Activated CD4-positive, alpha-beta memory T cell treated with anti-CD3 and anti-CD28 coated beads for 36 hours (primary cell): ENCODE measurements around the gene PI4KA. TPM values are rescaled to one million over a fixed set of nuclear protein-coding genes. Genes with fewer than 3 reads are reported as not detected.
"Not testable (repeated sequence)": the region's sequence is repeated elsewhere in the genome, so short reads cannot be mapped to it uniquely, and the experiment has no call there.

Source experiments
- CTCF ChIA-PET: fragments of 350-600 bp; sonication (Branson Sonifier 250); formaldehyde crosslinking; loops from one replicate; lab custom pipeline; 2021; ENCODE audit warnings: antibody characterized with exemption, inconsistent platforms; lab: Charles Lee
- POLR2A ChIA-PET: fragments of 350-600 bp; sonication (Branson Sonifier 250); formaldehyde crosslinking; loops from one replicate; lab custom pipeline; 2021; ENCODE audit warnings: antibody characterized with exemption; lab: Charles Lee
- DNase-seq: peaks from one replicate; pipeline ENCODE4 v3.0.0-alpha.2; 2020
- H3K27ac Mint-ChIP-seq: one replicate; pipeline ENCODE4 v1.8.0; 2021; ENCODE audit warnings: mixed read lengths
- H3K27me3 Mint-ChIP-seq: one replicate; pipeline ENCODE4 v1.8.0; 2021; ENCODE audit warnings: mixed read lengths
- H3K36me3 Mint-ChIP-seq: one replicate; pipeline ENCODE4 v1.8.0; 2021; ENCODE audit warnings: mixed read lengths
- H3K4me1 Mint-ChIP-seq: one replicate; pipeline ENCODE4 v1.8.0; 2021; ENCODE audit warnings: low read depth, mixed read lengths
- H3K4me3 Mint-ChIP-seq: one replicate; pipeline ENCODE4 v1.8.0; 2021; ENCODE audit warnings: mild to moderate bottlenecking, mixed read lengths
- H3K9me3 Mint-ChIP-seq: one replicate; pipeline ENCODE4 v1.8.0; 2021; ENCODE audit warnings: mixed read lengths
- intact Hi-C: fragments of 100-400 bp; cut with micrococcal nuclease; formaldehyde crosslinking; loops from one replicate; pipeline ENCODE4 v1.15.1; 2023
- total RNA-seq, 2 experiments: library from RNA; stranded (reverse); gene quantifications; one replicate each; pipeline ENCODE4 v1.2.3, GENCODE V29; 2021

The PI4KA gene
- total RNA-seq, 2 experiments from 2014 or later = 57.9 to 58.9 TPM

DNA sequence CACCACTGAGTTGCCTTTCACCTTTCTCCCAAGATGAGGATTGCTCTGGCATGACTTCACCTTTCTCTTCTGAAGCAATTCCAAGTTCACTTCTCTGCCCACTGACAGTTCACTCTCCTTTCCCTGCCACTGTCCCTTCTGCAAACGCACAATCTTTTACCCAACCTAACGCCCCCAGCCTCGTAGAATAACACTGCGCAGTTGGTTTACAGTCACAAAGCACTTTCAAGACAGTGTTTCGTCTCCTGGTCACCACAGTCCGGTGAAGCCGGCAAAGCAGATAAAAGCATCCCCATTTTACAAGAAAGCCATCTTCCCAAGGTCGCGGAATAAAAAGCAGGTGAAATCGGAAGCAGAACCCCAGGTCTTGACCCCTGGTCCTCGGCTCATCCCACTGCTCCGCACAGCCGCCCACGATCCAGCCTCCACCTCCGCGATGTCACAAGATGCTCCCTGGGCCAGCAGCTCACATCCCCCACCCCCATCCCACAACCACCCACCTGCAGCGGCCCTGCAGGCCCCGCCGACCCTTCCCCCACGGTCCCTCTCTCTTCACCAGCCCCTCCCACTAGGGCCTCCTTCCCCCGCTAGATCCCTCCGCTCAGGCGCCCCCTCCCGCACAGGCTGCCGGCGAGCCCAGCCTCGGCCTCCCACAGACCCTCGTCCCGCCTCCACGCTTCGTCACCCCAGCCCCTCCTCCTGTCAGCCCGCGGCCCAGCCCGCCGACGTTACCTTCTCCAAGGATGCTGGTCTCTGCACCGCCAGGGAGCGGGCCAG lies 585 bp downstream of the PI4KA start:
- intact Hi-C loops = loop anchor here (1.0 kb wide), 1 partner anchor 59 kb away; the partner anchor contains the start of gene CRKL
- no peaks in the 10 kb centered on the region for H3K27me3 Mint-ChIP-seq
- H3K36me3 Mint-ChIP-seq = peaks cover 4% of the 10 kb centered on the region
- peak; percentile 89 for DNase-seq
- H3K9me3 Mint-ChIP-seq = no peaks in the 10 kb centered on the region
- H3K27ac Mint-ChIP-seq = peak overlapping the region; percentile 38
- peak overlapping the region; percentile 86 for H3K4me3 Mint-ChIP-seq
- POLR2A ChIA-PET = no interaction called here
- H3K4me1 Mint-ChIP-seq = peaks cover 53% of the 10 kb centered on the region
- CTCF ChIA-PET = no interaction called here

DNA sequence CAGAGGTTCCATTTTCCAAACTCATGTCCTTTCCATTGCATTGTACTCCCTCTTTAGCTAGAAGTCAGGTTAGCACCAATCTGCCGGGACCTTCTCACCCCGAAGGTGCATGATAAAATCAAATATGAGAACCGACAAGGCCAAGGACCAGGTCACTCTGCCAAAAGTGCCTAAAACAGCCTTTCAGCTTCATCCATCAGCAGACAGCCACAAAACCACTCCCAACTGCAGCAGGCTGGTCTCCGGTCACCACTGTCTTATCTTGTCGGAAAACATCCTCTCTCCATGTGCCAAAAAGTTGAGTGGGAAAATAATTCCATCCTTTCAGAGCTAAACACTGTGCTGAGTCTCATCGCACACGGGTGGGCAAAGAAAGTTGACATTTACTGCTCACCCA lies 1.4 kb downstream of the PI4KA start:
- ChIA-PET CTCF (interaction anchor here (0.7 to 2.0 kb wide), 2 partner anchors 29 to 74 kb away, joined by 3 to 7 read pairs; no protein-coding TSS in a partner anchor), POLR2A (no interaction called here)
- Mint-ChIP-seq H3K27ac (no peak overlapping the region), H3K9me3 (no peaks in the 10 kb centered on the region), H3K4me1 (peaks cover 52% of the 10 kb centered on the region), H3K27me3 (no peaks in the 10 kb centered on the region), H3K4me3 (peak overlapping the region; percentile 86), H3K36me3 (peaks cover 3% of the 10 kb centered on the region)
- intact Hi-C loops = no loop called here
- DNase-seq = no peak

DNA sequence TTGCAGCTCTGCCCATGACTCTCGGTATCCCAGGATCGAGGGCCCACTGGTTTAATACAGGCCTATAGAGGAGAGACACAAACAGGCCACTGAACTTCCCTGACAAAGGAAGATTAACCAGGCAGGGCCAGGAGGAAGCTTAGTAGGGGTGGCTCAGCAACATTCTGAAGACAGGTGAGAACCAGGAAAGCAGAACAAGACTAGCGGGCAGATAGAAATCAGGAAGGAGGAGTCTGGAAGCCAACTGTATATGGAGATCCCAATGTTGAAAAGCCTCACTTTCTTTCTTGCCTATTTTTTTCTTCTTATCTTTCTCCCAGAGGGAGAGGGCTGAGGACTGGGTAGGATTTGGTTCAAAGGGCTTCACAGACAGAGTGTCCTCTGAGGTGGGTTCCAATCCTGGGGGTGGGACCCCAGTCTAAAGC lies 5.4 kb downstream of the PI4KA start:
- intact Hi-C loops = no loop called here
- ChIA-PET POLR2A (no interaction called here), CTCF (no interaction called here)
- Mint-ChIP-seq H3K36me3 (no peaks in the 10 kb centered on the region), H3K9me3 (no peaks in the 10 kb centered on the region), H3K4me3 (no peak overlapping the region), H3K27ac (no peak overlapping the region), H3K4me1 (peaks cover 48% of the 10 kb centered on the region), H3K27me3 (no peaks in the 10 kb centered on the region)
- no peak for DNase-seq

DNA sequence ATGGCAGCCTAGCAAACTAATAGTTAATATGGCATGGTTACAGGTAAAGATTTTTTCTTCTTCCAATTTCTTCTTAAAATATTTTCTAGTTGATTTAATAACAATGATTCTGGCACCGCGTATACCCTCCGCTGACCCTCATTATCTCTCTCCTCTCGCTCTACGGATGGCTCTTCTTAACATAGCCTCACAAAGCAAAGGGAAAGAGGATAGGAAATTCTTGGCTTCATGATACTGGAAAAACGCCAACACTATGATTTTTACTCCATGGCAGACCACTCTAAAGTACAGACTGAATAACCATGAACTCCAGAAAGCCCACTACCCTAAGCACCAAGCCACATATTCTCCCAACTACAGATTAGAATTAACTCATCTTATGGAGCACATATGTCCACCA lies 6.1 kb downstream of the PI4KA start:
- Mint-ChIP-seq H3K27ac (no peak overlapping the region), H3K9me3 (no peaks in the 10 kb centered on the region), H3K27me3 (no peaks in the 10 kb centered on the region), H3K36me3 (no peaks in the 10 kb centered on the region), H3K4me3 (no peak overlapping the region), H3K4me1 (peaks cover 48% of the 10 kb centered on the region)
- intact Hi-C loops = no loop called here
- POLR2A ChIA-PET = no interaction called here
- CTCF ChIA-PET = no interaction called here
- DNase-seq = no peak

DNA sequence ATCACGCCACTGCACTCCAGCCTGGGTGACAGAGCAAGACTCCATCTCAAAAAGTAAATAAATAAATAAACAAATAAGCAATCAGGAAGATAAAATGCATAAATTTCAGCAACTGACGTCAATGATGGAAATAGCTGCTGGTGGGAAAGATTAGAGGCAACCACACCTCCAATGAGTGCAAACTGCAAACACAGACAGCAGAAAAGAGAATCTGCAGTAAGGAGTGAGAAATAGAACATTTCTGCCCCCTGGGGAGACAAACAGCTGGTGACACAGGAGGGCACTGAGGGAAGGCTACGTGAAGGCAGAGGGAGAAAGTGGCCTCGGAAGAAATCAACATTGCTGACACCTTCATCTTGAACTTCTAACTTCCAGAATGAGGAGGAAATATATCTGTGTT lies 6.5 kb downstream of the PI4KA start:
- Mint-ChIP-seq H3K27me3 (no peaks in the 10 kb centered on the region), H3K4me3 (no peak overlapping the region), H3K4me1 (peaks cover 45% of the 10 kb centered on the region), H3K36me3 (no peaks in the 10 kb centered on the region), H3K9me3 (no peaks in the 10 kb centered on the region), H3K27ac (no peak overlapping the region)
- DNase-seq = no peak
- CTCF ChIA-PET = no interaction called here
- intact Hi-C loops = no loop called here
- POLR2A ChIA-PET = no interaction called here

DNA sequence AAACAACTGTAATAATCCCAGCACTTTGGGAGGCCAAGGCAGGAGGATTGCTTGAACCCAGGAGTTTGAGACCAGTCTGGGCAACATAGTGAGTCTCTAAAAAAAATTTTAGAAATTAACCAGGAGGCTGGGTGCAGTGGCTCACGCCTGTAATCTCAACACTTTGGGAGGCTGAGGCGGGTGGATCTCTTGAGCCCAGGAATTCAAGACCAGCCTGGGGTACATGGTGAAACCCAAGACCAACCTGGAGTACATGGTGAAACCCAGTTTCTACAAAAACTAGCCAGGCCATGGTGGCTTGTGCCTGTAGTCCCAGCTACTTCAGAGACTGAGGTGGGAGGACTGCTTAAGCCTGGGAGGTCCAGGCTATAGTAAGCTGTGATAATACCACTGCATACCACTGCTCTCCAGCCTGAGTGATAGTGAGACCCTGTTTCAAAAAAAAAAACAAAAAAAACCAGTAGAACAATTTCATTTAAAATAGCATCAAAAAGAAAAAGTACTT lies 11.2 kb downstream of the PI4KA start:
- no peak overlapping the region for H3K4me3 Mint-ChIP-seq
- ChIA-PET POLR2A (no interaction called here), CTCF (no interaction called here)
- H3K4me1 Mint-ChIP-seq = peaks cover 39% of the 10 kb centered on the region
- no peak overlapping the region for H3K27ac Mint-ChIP-seq
- no peaks in the 10 kb centered on the region for H3K27me3 Mint-ChIP-seq
- no peaks in the 10 kb centered on the region for H3K9me3 Mint-ChIP-seq
- DNase-seq = no peak
- intact Hi-C loops = no loop called here
- H3K36me3 Mint-ChIP-seq = no peaks in the 10 kb centered on the region

DNA sequence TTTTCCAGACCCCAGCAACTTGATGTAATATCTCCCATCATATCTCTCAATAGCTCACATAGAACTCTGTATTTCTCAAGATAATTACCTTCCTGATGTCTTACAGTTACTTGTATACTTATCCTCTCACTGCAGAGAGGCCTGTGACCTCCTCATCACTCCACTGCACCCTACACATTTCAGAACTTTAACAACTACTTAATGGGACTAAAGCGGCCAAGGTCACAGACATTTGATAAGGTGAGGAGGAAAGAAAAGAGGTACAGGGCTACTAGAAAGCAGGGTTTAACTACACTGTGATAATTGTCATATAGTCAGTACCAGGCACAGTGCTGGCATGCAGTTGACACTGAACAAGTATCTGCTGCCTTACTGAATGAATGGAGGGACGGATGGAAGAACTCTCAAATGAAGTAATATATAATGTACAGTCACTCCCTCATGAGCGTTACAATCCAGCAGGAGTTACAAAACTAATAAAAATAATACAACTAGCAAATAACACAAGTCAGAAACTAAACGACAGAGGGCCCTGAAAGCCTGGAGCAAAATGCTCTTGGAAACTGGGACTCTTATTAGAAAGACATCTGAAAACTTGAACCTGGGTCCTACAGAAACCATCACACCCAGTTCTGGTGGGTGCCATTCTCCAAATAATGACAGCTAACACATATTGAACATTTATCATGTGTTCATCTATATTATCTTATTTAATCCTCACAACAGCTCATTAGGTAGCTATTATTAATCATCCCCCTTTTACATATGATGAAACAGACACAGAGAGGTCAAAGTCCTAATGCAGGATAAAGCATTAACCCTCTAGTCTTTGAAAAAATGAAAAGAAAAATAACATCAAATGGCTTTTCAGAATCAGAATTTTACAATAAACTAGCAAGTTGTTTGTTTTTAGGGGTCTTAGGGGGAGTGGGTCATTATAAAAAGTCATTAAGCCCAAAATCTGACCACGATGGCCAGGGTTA lies 14.3 kb downstream of the PI4KA start:
- H3K27ac Mint-ChIP-seq = no peak overlapping the region
- POLR2A ChIA-PET = no interaction called here
- intact Hi-C loops = no loop called here
- H3K9me3 Mint-ChIP-seq = no peaks in the 10 kb centered on the region
- no peak overlapping the region for H3K4me3 Mint-ChIP-seq
- peaks cover 57% of the 10 kb centered on the region for H3K4me1 Mint-ChIP-seq
- DNase-seq = no peak
- CTCF ChIA-PET = no interaction called here
- H3K27me3 Mint-ChIP-seq = no peaks in the 10 kb centered on the region
- no peaks in the 10 kb centered on the region for H3K36me3 Mint-ChIP-seq

DNA sequence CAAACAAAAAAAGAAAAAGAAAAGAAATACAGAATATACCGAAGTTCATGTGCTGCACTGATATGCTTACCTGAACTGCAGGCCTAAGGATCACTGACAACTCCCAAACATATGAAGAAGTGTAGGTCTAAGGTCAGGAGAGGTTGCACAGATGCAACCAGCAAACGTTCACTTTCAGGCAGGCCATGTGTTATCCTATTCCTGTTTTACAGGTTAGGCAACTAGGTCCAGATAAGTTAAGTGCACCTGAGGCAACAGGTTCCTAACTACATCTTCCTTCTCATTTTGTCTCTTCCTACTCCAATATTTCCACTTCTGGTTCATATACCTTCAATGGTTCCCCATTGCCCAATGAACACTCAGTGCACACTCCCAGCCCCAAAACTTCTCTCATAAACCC lies 15.1 kb downstream of the PI4KA start:
- Mint-ChIP-seq H3K9me3 (no peaks in the 10 kb centered on the region), H3K27me3 (no peaks in the 10 kb centered on the region), H3K4me1 (peaks cover 51% of the 10 kb centered on the region), H3K36me3 (no peaks in the 10 kb centered on the region), H3K27ac (no peak overlapping the region), H3K4me3 (no peak overlapping the region)
- intact Hi-C loops = no loop called here
- POLR2A ChIA-PET = no interaction called here
- CTCF ChIA-PET = no interaction called here
- DNase-seq = no peak

DNA sequence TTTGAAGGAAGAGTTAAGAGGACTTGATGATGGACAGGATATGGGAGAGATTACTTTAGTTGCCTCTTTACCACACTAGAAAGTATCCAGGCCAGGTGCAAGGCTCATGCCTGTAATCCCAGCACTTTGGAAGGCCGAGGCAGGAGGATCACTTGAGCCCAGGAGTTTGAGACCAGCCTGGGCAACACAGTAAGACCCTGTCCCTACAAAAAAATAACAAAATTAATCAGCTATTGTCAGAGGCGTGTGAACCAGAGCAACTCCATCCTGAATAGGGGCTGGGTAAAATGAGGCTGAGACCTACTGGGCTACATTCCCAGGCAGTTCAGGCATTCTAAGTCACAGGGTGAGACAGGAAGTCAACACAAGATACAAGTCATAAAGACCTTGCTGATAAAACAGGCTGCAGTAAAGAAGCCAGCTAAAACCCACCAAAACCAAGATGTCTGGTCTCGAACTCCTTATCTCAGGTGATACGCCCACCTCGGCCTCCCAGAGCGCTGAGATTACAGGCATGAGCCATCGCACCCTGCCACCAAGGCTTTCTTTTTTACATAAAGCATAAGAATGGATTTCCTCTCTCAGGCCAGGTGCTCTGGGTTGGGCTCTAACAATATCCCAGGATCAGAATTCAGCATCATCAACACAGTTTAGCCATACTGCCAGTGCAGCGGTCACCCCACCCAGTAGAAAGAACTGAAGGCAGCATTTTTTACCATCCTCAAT lies 17.8 kb downstream of the PI4KA start:
- POLR2A ChIA-PET = no interaction called here
- Mint-ChIP-seq H3K9me3 (no peaks in the 10 kb centered on the region), H3K36me3 (no peaks in the 10 kb centered on the region), H3K27me3 (no peaks in the 10 kb centered on the region), H3K4me1 (peaks cover 44% of the 10 kb centered on the region), H3K4me3 (no peak overlapping the region), H3K27ac (no peak overlapping the region)
- DNase-seq = peak; percentile 43
- CTCF ChIA-PET = no interaction called here
- intact Hi-C loops = no loop called here

DNA sequence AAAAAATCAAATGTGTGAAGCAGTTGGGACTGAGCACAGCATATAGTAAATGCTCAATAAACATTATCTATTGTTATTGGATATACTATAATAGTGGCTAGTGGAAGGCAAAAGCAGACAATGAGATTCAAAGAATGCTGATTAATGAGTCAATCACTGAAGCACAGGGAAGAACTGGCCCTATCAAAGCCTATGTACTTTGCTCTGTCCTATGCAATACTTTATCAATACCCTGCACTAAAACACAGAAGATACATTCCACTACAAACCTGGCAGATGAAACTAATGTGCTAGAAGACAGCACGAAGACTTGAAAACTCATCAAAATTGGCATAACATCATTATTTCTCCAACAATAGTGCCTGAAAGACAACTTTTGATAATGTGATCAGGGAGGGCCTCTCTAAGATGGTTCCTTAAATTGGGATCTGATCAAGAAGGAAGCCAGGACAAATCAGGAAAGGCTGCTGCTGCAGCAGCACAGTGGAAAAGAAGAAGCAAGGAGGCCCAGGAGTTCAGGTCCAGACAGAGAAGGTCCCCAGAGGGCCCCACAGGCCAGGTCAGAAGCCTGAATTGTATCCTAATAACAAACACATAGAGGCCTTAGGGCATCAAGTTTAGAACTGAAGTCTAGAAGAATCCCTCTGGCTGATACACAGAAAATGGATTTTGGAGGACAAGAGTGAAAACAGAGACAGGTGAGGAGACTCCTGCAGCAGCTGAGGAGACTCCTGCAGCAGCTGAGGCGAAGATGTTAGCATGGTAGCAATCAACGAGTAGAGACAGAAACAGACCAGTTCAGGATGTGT lies 18.6 kb downstream of the PI4KA start:
- POLR2A ChIA-PET = no interaction called here

DNA sequence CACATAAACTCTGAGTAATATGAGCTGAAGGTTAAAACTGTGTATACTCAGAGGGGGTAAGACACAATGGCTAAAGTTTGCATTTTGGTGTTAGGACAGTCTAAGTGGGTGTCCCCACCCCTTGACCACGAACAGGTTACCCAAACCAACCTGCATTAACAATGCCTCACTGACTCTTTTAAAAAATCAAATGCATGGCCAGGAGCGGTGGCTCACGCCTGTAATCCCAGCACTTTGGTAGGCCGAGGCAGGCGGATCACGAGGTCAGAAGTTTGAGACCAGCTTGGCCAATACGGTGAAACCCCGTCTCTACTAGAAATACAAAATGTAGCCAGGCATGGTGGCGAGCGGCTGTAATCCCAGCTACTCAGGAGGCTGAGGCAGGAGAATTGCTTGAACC lies 19.3 kb downstream of the PI4KA start:
- intact Hi-C loops, H3K4me3 Mint-ChIP-seq, POLR2A ChIA-PET, H3K27ac Mint-ChIP-seq, H3K36me3 Mint-ChIP-seq, DNase-seq, H3K27me3 Mint-ChIP-seq, H3K9me3 Mint-ChIP-seq: not testable (repeated sequence)
- CTCF ChIA-PET = interaction anchor here (0.6 kb wide), 1 partner anchor 20 kb away, joined by 3 read pairs; no protein-coding TSS in a partner anchor
- peaks cover 34% of the 10 kb centered on the region for H3K4me1 Mint-ChIP-seq

More for the DNA sequence above, 18.6 kb downstream of the PI4KA start:
- Mint-ChIP-seq H3K27me3 (no peaks in the 10 kb centered on the region), H3K9me3 (no peaks in the 10 kb centered on the region), H3K4me1 (peaks cover 39% of the 10 kb centered on the region), H3K4me3 (no peak overlapping the region), H3K27ac (no peak overlapping the region), H3K36me3 (no peaks in the 10 kb centered on the region)
- CTCF ChIA-PET = interaction anchor here (0.6 kb wide), 1 partner anchor 21 kb away, joined by 3 read pairs; no protein-coding TSS in a partner anchor
- no peak for DNase-seq
- intact Hi-C loops = no loop called here
